Colon (tissue), 2 donors: ENCODE measurements around the gene ZNF536.
"Not testable (repeated sequence)": the region's sequence is repeated elsewhere in the genome, so short reads cannot be mapped to it uniquely, and the experiment has no call there.

Experiments used
- FAIRE-seq: peaks from 2 replicates; lab custom pipeline; 2012; peaks lifted over from hg19 to GRCh38; lab: Jason Lieb, UNC
- donor health status: control.
- donor health status: control.

The ZNF536 gene

DNA sequence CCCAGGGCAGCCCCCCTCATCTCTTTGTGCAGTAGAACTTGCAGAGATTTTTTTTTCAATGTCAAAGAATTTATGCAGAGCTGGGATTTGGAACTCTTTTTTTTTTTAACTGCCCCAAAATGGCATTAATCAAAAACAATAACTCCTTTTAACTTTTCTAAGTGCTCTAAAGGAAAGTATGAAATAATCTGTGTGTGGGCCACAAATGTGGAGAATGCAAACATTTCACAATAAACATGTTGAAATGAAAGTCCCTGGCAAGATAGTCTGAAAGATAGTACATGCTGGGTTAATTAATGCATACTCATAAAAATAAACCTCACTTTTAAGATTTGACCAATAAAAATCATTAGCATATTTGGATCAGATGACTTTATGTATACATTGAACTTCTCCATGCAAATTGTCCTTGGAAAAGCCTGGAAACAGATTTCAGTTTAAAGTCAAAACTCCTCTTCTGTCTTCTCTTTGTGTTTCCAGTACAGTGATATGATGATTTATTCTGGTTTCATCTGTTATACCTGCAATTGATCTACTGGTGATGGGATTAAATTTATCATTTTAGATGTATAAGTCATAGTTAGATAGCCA is 30.5 kb upstream of the ZNF536 start:
- FAIRE-seq, result no peak

DNA sequence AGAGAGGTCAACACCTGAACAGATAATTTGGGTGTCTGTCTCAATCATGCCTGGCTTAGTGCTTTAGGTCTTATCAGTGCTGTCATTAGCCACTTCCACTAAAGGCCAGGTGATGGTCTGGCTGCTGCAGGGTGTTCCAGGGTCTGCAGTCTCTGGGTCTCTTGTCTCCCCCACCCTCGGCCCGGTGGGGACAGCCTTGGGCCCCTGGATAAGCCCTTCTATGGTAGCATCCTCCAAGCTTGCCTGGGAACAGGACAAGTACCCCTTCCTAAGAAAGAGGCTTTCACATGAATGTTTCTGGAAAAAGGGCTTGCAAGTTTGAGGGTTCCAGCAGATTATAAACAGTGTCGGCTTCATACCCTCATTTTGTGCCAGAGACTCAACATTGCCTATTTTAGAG is 29.3 kb upstream of the ZNF536 start:
- no peak for FAIRE-seq

DNA sequence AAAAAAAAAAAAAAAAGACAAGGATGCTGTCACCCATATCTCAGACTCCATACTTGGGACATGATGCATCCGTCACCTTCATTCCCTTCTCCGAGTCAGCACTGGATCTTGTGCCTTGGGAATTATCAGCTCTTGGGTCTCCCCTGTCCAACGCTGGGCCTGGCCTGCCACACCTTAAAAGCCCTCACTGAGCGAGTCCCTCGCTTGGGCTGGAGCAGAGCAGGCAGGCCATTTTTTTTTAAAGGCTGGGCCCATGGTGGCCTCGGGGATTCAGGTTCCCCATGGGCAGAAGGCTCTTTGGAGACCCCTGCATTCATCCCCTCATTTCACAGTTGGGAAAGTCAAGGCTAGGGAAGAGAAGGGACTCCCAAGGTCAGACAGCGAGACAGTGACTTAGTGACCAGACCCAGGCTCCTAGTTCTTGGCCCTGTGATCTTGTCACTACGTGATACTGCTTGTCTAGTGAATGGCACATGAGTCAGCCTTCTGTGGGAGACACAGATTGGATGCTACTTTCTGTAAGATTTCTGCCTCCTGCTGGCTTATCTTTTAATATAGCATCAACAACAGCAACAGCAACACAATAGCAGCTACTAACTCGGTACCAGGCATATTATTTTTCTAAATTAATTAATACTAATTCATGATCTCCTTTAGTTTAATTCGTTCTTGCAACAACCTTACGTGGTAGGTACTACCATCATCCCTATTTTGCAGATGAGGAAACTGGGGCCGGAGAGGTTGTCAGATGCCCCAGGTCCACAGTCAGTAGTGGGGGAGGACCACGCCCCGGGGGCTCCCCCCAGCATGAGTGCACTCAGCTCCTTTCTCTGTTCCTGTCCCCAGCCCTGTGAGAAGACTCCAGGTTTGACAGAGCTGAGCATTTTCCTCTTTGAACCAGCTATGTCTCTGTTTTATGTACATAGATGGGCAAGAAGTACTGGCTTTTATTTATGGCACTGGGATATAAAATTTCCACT is 27.4 kb upstream of the ZNF536 start:
- no peak for FAIRE-seq

DNA sequence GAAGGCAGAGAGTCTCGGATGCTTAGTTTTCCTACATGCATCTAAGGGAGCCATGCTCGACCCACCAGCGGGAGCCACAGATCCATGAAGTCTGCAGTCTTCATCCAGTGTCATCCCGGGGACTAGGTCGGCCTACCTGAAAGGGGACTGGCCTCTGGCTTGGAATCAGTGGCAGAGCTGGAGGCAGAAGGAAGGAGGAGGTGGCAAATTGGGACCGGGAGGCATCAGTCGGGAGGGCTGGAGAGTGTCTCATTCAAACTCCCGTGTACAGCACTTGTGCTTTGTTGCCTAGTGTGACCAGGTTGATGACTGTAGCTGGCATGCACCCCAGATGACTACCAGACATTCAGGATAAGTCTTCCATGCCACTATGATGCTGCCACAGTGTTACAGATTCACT is 26.5 kb upstream of the ZNF536 start:
- no peak for FAIRE-seq

DNA sequence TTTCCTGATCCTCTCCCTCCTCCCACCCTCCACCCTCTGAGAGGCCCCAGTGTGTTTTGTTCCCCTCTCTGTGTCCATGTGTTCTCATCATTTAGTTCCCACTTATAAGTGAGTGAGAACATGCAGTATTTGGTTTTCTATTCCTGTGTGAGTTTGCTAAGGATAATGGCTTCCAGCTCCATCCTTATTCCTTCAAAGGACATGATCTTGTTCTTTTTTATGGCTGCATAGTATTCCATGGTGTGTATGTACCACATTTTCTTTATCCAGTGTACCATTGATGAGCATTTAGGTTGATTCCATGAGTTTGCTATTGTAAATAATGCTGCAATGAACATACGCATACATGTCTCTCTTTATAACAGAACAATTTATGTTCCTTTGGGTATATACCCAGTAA is 25.7 kb upstream of the ZNF536 start:
- not testable (repeated sequence) for FAIRE-seq

DNA sequence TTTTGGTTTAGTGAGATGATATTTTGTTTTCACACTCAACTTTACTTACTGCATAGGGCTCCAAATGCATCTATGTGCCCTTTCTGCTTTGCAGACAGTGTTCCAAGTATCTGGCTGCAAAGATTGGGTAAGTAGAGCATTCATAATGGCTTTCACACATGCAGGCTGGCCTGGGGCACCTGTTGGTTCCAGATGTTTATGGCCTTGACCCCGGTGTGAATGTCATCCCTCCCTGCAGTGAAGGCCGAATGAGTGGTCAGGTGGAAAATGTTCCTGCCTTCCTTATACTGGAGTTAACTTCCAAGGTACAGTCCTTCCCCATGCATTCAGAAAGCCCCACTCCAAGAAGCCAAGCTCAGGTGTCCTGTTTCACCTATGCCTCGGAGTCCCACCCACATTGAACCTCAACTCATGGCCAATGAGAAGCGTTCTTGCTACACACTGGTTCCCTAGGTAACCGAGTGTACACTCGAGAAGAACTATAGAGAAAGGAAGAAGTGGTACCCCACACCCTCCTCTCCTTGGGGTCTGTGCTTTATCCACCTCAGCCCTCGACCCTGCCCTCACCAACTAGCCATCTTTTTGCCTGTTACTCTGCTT is 23.0 kb upstream of the ZNF536 start:
- FAIRE-seq, result no peak

DNA sequence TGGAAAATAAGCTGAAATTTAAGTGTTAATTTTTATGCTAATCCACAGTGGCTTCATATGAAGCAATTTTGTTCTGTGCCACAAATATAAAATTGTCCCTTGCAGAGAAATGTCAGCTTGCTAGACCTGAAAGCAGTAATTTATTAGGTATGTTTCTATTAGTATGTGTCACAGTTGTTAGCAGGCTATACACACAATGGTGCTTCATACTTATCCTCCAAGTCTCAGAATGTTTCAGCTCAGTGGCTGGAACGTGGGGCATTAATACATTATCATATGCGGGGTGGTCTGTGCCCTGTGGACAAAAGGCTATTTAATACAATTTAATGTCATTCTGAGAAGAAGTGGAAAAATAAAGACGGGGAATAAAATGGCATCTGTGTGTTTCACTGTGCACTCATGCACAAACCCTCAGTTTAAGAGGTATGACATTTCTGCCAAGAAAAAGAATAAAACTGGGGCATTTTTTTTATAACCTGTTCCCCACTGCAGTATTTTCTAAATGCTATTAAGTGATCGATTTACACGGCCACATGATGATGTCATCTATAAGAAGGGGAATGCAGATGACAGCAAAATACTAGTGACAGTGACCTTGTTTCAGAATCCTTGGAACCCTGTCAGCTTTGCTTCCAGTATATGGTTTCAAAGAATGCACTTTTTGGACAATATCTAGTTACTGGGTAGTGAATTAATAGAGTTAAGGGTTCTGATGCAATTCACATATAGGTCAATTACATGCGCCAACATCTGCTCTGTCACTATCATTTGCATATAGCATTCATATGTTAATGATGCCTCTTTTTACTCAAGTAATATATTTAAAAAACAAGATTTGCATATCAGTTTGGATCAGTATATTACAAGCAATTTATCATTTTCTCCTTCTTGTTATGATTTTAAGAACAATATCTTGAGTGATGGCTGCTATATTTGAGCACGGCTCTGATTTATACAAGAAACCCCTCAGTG is 21.2 kb upstream of the ZNF536 start:
- no peak for FAIRE-seq

DNA sequence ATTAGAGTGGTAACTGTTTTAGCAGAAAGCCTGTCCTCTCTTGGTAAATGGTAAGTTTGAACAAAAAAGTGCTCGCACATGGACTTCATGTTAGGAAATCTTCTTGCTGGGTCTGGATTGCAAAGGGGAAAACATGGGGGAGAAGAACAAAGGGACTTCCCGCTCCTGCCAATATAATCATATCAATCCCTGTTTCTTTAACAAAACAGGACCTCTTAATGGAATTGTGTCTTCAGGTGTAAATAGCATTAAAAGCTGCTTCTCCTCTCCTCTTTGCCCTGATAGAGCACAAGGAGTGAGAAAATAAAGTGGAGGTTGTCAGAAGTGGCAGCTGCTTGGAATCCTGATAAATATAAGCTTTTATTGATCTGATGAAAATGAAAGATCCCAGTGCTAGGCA is 20.4 kb upstream of the ZNF536 start:
- no peak for FAIRE-seq

DNA sequence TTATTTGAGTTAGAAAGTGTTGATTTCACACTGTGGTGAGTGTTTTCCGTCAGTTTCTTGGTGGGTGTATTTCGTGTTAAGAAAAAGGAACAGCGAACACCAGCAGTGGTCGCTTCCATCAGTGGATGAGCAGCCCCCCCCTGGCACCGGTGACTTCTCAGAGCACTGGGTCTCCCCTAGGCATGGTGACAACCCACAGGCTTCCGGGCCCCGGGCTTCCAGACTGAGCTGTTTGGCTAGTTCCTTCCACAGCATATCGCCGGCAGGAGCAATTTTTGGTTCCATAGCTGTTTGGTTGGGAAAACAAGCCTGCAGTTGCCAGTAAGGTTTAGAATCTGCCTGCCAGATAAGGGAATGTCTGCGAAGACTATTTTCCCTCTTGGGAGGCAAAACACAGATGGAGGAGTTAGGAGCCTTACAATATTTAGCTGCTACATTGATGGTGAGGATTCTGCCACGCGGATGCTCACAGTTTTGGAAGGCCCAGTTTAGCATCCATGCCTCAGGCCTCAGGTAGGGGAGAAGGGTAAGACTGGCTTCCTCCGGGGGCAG is 18.7 kb upstream of the ZNF536 start:
- FAIRE-seq, result no peak

DNA sequence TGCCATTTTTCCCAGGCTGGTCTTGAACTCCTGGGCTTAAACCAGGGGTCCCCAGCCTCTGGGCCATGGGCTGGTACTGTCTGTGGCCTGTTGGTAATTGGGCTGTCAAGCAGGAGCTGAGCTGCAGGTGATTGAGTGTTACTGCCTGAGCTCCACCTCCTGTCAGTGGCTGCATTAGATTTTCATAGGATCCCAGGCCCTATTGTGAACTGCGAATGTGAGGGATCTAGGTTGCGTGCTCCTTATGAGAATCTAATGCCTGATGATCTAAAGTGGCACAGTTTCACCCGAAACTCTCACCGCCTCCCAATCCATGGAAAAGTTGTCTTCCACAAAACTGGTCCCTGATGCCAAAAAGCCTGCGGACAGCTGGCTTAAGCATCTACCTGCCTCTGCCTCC is 16.6 kb upstream of the ZNF536 start:
- FAIRE-seq, result no peak

DNA sequence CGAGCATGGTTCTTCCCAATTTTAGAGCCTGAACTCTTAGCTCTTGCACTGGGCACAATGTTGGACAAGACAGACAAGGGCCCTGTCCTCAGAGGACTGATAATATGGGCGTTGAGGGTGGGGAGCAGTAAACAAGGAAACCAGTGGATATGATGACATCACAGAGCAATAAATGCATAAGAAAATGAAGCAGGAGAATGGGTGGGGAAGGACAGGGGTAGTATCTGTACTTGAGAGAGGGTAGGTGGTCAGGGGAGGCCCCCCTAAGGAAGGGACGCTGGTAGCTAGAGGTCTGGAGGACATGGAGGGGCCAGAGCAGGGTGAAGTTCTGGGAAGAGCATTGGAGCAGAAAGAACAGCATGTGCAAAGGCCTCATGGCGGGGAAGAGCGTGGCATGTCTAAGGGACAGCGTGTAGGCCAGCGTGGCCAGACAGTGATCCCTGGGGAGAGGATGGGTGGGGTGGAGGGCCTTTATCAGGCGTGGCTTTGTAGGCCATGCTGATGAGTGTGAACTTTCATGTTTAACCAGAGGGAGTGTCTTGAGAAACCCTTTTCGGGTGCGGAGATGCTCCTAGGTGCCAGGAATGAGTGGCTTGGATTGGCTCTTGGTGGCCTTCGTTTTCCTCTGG is 15.1 kb upstream of the ZNF536 start:
- no peak for FAIRE-seq

DNA sequence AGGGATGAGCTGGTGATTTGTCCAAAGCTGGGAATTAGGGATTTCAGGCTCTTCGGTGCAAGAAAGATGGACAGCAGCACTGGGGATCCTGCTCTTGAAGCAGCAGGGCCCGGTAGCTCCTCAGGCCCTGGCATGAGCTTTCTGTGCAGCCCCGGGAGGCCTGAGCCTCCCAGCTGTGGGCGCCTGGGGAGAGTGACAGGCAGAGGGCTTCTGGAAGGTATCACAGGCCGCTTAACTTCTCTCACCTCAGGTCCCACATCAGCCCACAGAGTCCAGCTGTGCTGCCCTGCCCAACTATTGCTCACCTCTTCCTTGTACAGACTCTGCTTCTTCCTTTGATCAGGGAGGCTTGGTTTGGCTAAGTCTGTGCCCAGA is 14.6 kb upstream of the ZNF536 start:
- no peak for FAIRE-seq

DNA sequence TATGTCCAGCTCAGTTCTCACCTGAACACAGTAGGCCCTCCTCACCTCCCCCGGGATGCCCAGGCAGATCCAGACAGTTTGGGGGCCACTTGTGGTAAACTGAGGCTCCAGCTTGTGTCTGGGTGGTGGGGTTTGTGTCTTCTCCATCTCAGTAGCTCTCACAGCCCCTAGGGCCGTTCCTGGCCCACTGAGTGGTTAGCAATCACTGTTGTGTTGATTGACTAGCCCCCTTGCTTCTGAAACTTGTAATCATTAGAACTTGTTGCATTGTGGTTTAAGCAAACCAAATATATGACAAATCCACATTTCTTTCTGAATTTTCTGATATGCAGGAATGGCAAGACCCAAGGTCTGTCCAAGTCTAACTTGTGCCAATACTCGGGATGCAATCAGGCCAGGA is 13.9 kb upstream of the ZNF536 start:
- FAIRE-seq, result no peak

DNA sequence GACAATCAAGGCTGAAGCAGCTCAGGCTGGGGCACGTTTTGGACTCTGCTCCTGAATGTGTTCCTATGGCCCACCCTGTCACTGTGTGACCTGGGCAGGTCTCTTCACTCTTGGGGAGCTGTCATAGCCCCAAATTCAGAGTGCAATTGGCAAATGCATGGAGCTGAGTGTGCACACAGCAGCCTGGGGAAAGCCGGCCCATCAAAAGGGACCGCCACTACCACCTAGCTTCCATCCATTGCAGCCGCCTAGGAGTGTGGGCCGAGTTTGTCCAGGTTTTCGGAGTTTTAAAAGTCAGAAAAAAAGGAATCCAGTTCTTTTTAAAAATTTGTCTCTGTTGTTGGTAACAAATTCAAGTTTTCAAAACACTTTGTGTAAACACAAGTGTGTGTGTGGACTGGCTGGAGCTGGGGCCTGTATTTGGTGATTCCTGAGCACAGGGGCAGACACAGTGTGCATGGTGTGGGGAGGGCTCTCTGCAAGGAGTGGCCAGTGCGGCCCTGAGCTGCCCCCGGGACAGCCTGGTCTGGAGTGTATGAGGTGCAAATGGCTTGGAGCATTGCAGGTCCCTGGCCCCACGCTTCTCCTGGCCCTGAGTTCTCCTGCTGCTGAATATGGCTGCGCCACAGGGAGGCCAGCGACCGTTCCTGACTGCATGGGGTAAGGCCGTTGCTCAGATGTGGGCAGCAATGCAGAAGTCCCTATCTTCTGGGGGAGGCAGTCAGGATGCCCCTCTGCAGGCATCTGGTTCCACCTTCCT is 13.2 kb upstream of the ZNF536 start:
- no peak for FAIRE-seq

DNA sequence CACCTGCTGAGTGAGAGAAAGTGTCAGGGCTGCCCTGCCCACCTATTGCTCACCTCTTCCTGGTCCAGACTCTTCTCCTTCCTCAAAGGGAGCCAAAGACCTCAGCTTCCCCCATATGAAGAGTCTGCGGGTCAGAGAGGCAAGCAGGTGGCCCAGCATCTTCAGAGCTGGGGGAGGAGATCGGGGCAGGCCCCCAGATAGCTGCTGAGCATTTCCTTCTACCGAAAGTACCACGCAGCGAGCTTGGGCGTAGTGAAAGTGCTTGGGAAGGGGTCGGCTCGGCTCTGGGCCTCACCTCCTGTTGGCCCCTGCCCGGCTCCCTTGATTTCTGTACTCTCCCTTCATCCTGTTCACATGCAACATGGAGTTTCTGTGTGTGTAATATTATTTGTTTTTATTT is 12.2 kb upstream of the ZNF536 start:
- no peak for FAIRE-seq

DNA sequence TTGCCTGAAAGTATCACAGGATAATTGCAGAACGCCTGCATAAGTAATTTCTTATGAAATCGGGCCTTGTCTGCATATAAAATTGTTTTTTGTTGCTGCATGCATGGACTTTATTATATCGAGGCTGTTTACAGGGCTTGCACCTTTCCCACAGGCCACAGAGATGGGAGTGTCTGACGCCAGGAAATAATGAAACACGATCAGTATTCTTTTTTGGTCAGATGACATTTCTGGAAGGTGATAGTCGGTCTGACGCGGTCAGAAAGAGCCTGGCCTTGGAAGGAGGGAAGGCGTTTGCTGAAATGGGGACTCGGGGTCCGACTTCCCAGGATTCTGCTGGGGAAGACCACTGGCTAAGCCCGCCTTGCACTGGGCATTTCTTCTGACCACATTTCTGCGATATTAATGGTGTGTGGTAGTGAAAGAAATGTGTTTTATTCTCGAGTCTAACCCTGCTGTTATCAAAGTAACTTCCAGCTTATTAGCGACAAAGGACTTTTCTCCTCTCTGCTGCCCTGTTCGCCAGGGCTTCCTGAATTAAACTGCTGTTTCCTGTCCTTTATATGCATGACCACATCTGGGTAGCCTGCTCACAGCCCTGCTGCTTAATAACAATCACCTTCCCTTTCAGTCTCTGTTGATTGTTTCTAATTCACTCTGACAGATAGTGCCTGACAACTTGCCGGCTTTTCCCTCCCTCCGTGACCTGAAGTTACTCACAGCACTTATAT is 11.6 kb upstream of the ZNF536 start:
- FAIRE-seq, result no peak

DNA sequence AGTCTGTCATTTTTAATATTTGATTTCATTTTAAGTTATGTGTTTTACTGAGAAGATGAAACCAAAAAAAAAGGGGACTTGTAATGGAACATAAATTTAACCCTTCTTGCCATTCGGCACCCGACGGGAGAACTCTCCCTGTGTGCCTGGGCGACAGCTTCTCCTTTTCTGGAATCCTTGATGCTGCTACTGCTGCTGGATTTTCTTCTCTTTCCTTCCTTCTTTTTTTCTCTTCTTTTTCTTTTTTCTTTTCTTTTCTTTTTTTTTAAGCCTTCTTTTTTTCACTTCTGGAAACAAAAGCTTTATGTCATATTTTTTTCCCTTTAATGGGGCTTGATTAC is 11.1 kb upstream of the ZNF536 start:
- no peak for FAIRE-seq

DNA sequence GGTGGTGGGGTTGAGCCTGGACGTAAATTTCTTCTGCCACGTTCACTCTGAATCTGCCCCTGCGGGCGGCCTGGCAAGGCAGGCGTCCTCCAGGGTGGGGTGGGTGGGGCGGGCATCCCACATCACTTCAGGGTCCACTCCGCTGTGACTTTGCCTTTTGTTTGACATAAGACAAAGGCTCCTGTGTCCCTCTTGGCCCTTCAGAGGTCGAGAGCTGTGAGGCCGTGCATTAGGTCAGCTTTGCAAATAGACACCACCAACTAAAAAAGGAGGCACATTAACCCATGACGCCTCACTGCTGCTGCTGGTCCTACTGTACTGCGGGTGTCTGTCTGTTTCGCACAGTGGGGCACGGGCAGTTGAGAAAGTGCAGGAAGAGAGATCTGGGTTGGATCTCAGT is 10.5 kb upstream of the ZNF536 start:
- no peak for FAIRE-seq

DNA sequence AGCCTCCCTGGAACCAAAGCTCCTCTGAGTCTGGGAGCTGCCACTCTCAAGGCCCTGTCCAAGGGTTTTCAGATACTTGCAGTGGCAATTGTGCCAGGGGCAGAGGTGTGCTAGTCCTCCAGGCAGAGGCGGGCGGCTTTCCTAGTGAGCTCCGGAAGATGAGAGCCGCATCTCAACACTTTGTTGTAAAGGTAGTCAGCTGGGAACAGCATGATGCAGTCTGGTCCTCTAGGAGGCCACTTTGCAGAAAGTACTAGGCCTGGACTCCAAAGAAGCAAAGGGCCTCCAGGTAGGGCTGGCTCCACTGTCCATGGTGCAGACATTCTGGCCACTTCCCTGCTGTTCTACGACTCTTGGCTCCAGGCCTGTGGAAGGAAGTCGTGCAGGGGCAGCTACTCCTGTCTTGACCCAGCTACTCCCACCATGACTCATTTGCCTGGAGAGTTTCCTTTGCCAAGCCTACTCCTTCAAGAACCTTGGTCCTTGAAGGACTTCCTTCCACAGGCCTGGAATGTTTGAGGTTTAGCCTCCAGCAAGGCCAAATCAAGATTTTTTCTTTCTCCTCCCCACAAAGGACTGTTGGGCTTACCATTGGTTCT is 9.9 kb upstream of the ZNF536 start:
- no peak for FAIRE-seq

DNA sequence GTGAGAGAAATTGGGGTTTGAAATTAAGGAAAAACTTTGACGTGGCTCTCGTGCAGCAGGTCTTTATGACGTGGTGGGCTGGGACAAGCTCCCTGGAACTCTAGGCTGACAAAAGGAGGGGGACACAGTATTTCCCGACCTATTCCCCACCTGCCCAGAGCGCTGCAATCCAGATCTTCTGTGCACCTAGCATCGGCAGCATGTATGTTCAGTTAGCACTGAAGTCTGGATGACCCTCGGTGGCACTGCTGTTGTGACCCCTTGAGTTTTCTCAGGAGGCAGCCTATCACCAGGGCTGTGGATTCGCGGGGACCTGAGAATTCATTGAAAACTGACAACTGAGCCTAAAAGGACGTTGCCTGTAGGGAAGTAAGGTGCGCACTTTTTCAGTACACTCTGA is 9.1 kb upstream of the ZNF536 start:
- no peak for FAIRE-seq
